Body of pancreas (tissue), 4 donors: Measurements from ENCODE around the gene RAB26. TPM values are rescaled to one million over a fixed set of nuclear protein-coding genes. Genes with fewer than 3 reads are reported as not detected.
"Not testable (repeated sequence)": the region's sequence is repeated elsewhere in the genome, so short reads cannot be mapped to it uniquely, and the experiment has no call there.

Source experiments
- ATAC-seq: fragments of 150-250 bp; one replicate; pipeline ENCODE4 v1.9.1; 2016
- DNase-seq, 4 donors: peaks; one replicate each; pipeline ENCODE4 v3.0.0-alpha.2; 2019
- H3K27ac ChIP-seq, 4 donors: fragments of 200-600 bp; sonication (generic); 1 replicate in 3 of 4; 2 replicates in 1 of 4; pipeline versions ENCODE4 v1.5.1 to v1.6.1; 2016 to 2019; ENCODE audit warnings: mild to moderate bottlenecking in 1 of 4, mixed read lengths in 1 of 4, moderate library complexity in 1 of 4
- H3K27me3 ChIP-seq, 2 donors: fragments of 200-600 bp; sonication (generic); one replicate each; pipeline ENCODE4 v1.6.0; 2016; ENCODE audit warnings: mild to moderate bottlenecking in 1 of 2
- H3K36me3 ChIP-seq, 2 donors: fragments of 200-600 bp; sonication (generic); replicated peaks in 1 of 2; 2 replicates each; pipeline ENCODE4 v1.5.1; 2016; ENCODE audit warnings: low read depth in 2 of 2; ENCODE audit not compliant: insufficient read depth in 1 of 2
- H3K4me1 ChIP-seq: fragments of 200-600 bp; sonication (generic); one replicate; pipeline ENCODE4 v1.6.0; 2016
- H3K4me3 ChIP-seq, 2 donors: fragments of 200-600 bp; sonication (generic); 1 replicate in 1 of 2; 2 replicates in 1 of 2; pipeline ENCODE4 v1.5.1; 2016 to 2019
- H3K9me3 ChIP-seq, 3 donors: fragments of 200-600 bp; sonication (generic); 1 replicate in 2 of 3; 2 replicates in 1 of 3; pipeline ENCODE4 v1.5.1; 2016
- WGBS, 2 donors: methylation state at CpG; one replicate each; pipeline ENCODE4 v1.1.5; 2017; 5-methylcytosine and 5-hydroxymethylcytosine counted together
- intact Hi-C: fragments of 100-400 bp; cut with DNase I; formaldehyde crosslinking; loops from one replicate; pipeline ENCODE4 v1.15.1; 2023
- total RNA-seq, 2 donors: library from RNA; depleted of rRNA; stranded (reverse); fragments of >200 nt; gene quantifications; one replicate each; pipeline ENCODE4 v1.1.0, GENCODE V29; 2016

The RAB26 gene
- total RNA-seq, 2 donors from 2014 or later = 25.4 to 28.8 TPM

GRCh38 chr16:2108446-2109270 is 39.8 kb upstream of the RAB26 start:
- ATAC-seq, H3K36me3 ChIP-seq, H3K27ac ChIP-seq, intact Hi-C loops, H3K9me3 ChIP-seq, DNase-seq, H3K27me3 ChIP-seq, H3K4me3 ChIP-seq, H3K4me1 ChIP-seq: not testable (repeated sequence)
- 92 to 96% methylated on average over 17 to 68 of the region's 73 CpGs for WGBS, 2 donors

- intact Hi-C loops, ATAC-seq, H3K4me1 ChIP-seq, DNase-seq, H3K9me3 ChIP-seq, H3K36me3 ChIP-seq, H3K27me3 ChIP-seq, H3K4me3 ChIP-seq, H3K27ac ChIP-seq: not testable (repeated sequence)
- WGBS, 2 donors = 94% methylated on average over 15 to 20 of the region's 25 CpGs
Measured at GRCh38 chr16:2109271-2109580, 39.2 kb upstream of the RAB26 start.

GRCh38 chr16:2109872-2110271 is 38.6 kb upstream of the RAB26 start:
- not testable (repeated sequence) for H3K36me3 ChIP-seq, DNase-seq
- 96% methylated on average over 15 of the region's 23 CpGs; no CpG with 5 or more reads in 1 of the 2 donors for WGBS, 2 donors

GRCh38 chr16:2110332-2111008 is 38.0 kb upstream of the RAB26 start:
- not testable (repeated sequence) for H3K36me3 ChIP-seq, DNase-seq
- 91% methylated on average over 39 of the region's 43 CpGs; no CpG with 5 or more reads in 1 of the 2 donors for WGBS, 2 donors

More at GRCh38 chr16:2109872-2110271, 38.6 kb upstream of the RAB26 start:
- H3K27me3 ChIP-seq, ATAC-seq, H3K4me1 ChIP-seq, H3K9me3 ChIP-seq, H3K4me3 ChIP-seq, intact Hi-C loops, H3K27ac ChIP-seq: not testable (repeated sequence)

GRCh38 chr16:2111009-2111353 is 37.4 kb upstream of the RAB26 start:
- 93% methylated on average over 31 of the region's 36 CpGs; no CpG with 5 or more reads in 1 of the 2 donors for WGBS, 2 donors
- H3K36me3 ChIP-seq, H3K27ac ChIP-seq, intact Hi-C loops, H3K9me3 ChIP-seq, H3K4me3 ChIP-seq, DNase-seq, H3K27me3 ChIP-seq, H3K4me1 ChIP-seq: not testable (repeated sequence)
- ATAC-seq = peak; percentile 24

More at GRCh38 chr16:2110332-2111008, 38.0 kb upstream of the RAB26 start:
- H3K27ac ChIP-seq, ATAC-seq, H3K4me3 ChIP-seq, H3K9me3 ChIP-seq, H3K4me1 ChIP-seq, intact Hi-C loops, H3K27me3 ChIP-seq: not testable (repeated sequence)

DNA sequence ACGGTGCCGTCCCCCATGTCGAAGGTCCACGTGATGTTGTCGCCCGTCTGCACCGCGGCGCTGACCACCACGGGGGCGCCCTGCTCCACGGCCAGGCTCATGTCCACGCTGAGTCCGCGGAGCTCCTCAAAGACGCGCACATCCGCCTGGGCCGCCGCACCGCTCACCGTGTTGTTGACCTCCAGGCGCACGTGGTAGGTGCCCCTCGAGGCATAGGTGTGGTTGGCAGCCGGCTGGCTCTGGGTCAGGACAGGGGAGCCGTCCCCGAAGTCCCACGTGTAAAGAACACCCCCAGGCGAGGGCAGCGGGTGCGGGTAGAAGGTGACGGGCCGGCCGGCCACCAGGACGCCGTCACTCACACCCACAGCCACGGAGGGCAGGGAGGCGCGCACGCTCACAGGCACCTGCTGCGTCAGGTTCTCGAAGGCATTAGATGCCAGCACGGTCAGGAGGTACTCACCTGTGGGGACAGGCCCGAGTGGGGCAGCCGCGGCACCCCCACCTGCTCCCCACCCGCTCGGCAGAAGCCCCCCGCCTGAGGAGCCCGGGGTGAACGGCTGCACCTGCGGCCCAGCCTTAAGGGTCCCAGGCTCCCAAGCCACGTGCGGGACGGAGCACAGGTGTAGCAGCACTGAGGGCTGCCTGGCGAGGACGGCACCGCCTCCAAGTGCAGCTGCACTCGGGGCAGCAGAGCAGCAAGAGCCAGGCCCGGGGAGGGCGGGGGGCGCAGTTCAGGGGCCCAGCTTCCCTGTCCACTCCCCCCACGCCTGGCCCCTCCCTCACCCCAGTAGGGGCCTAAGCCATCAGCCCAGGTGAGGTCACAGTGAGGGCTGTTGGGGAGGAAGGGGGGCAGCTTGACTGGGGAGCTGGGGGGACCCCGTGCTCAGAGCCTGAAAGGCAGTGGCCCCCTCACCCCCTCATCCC is 36.8 kb upstream of the RAB26 start:
- DNase-seq, H3K4me1 ChIP-seq, H3K9me3 ChIP-seq, intact Hi-C loops, H3K4me3 ChIP-seq, H3K27me3 ChIP-seq, H3K36me3 ChIP-seq, H3K27ac ChIP-seq: not testable (repeated sequence)
- ATAC-seq = peak; percentile 33
- WGBS, 2 donors = 94% methylated on average over 60 of the region's 65 CpGs; no CpG with 5 or more reads in 1 of the 2 donors

GRCh38 chr16:2112539-2113106 is 35.8 kb upstream of the RAB26 start:
- H3K4me3 ChIP-seq, H3K9me3 ChIP-seq, H3K36me3 ChIP-seq, H3K4me1 ChIP-seq, DNase-seq, H3K27me3 ChIP-seq, ATAC-seq, intact Hi-C loops, H3K27ac ChIP-seq: not testable (repeated sequence)
- 82 to 87% methylated on average over 7 to 21 of the region's 30 CpGs for WGBS, 2 donors

DNA sequence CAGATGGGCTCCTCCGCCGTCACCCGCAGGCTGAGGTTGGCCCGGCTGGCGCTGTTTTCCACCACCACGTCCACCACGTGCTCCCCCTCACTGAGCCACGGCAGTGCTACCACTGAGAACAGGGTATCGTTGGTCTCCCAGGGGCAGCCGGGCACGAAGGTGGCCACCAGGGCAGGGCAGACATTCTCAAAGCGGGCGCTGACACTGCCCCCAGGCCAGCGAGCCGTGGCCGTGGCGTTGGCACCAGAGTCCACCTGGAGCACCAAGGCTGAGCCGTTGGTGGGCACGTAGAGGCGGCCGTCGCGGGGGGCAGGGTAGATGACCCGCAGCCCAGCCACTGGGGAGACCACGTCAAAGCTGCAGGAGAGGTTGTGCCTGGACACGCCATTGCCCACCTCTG is 34.2 kb upstream of the RAB26 start:
- H3K36me3 ChIP-seq, H3K27me3 ChIP-seq, DNase-seq, H3K9me3 ChIP-seq, H3K4me1 ChIP-seq, H3K27ac ChIP-seq, H3K4me3 ChIP-seq, intact Hi-C loops, ATAC-seq: not testable (repeated sequence)
- WGBS, 2 donors = 93 to 94% methylated on average over 10 to 16 of the region's 26 CpGs

- H3K9me3 ChIP-seq, H3K36me3 ChIP-seq, H3K4me3 ChIP-seq, intact Hi-C loops, H3K4me1 ChIP-seq, DNase-seq, H3K27ac ChIP-seq, H3K27me3 ChIP-seq, ATAC-seq: not testable (repeated sequence)
- 88 to 90% methylated on average over 22 to 25 of the region's 34 CpGs for WGBS, 2 donors
Measured at GRCh38 chr16:2114885-2115590, 33.4 kb upstream of the RAB26 start.
